ENCODE results near the gene MYOM3.

DNA sequence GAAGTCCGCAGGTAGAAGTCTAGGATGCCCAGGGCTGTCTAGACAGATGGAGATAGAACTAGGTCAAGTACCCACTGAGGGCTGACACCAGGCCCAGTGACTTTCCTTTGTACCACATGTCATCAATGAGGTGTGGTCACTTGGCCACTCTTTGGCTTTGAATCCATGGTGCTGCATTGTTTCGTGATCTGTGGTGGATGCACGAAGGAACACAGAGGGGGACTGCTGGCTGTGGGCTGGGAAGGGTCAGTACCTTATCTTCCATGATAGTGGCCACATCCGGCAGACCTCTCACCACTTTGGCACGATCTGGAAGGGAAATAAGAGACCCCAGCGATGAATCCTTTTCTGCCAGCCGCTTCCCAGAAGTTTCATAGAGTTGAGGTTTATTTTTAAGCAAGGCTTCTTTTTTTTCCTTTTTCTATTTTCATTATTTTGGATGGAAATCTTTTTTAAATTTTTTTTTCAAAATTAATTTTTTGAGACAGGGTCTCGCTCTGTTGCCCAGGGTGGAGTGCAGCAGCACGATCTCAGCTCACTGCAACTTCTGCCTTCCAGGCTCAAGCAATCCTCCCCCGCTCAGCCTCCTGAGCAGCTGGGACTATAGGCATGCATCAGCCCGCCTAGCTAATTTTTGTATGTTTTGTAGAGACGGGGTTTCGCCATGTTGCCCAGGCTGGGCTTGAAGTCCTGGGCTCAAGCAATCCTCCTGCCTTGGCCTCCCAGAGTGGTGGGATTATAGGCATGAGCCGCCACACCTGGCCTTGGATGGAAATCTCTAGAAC is 53.1 kb downstream of the MYOM3 start:
- no peak for TF ChIP-seq POLR2AphosphoS5 (IDR thresholded peaks at IDR 0.05; ENCODE audit: low read depth, low read length)
- TF ChIP-seq POLR2A (IDR thresholded peaks at IDR 0.05; ENCODE audit: low read depth, low read length) = no peak
- TF ChIP-seq TAF1 (IDR thresholded peaks at IDR 0.05; ENCODE audit: low read depth, low read length) = no peak

Measured in GM12891 (cell line).